ENCODE measurements around the gene CCL1.
"Not testable (repeated sequence)": the region's sequence is repeated elsewhere in the genome, so short reads cannot be mapped to it uniquely, and the experiment has no call there.

The CCL1 gene

DNA sequence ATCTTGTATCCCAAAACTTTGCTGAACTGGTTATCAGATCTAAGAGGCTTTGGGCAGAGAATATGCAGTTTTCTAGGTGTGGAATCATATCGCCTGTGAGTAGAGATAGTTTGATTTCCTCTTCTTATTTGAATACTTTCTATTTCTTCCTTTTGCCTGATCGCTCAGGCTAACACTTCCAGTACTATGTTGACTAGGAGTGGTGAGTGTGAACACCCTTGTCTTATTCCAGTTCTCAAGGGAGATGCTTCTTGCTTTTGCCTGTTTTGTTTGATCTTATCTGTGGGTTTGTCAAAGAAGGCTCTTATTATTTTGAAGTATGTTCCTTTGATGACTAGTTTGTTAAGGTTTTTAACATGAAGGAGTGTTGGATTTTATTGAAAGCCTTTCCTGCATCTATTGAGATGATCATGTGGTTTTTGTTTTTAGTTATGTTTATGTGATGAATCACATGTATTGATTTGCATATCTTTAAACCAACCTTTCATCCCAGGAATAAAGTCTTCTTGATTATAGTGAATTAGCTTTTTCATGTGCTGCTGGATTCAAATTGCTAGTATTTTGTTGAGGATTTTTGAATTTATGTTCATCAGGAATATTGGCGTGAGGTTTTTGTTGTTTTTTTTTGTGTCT lies 23.8 kb downstream of the CCL1 start:
- TF ChIP-seq, protein P1, sequence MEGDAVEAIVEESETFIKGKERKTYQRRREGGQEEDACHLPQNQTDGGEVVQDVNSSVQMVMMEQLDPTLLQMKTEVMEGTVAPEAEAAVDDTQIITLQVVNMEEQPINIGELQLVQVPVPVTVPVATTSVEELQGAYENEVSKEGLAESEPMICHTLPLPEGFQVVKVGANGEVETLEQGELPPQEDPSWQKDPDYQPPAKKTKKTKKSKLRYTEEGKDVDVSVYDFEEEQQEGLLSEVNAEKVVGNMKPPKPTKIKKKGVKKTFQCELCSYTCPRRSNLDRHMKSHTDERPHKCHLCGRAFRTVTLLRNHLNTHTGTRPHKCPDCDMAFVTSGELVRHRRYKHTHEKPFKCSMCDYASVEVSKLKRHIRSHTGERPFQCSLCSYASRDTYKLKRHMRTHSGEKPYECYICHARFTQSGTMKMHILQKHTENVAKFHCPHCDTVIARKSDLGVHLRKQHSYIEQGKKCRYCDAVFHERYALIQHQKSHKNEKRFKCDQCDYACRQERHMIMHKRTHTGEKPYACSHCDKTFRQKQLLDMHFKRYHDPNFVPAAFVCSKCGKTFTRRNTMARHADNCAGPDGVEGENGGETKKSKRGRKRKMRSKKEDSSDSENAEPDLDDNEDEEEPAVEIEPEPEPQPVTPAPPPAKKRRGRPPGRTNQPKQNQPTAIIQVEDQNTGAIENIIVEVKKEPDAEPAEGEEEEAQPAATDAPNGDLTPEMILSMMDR (conservative IDR thresholded peaks at IDR 0.05; ENCODE audit: control insufficient read depth, insufficient read depth, low read depth, low read length) = no peak
- no peak for DNase-seq (ENCODE audit: low read depth)
- H3K4me3 ChIP-seq (ENCODE audit: control insufficient read depth, low read depth, low read length) = no peak overlapping the region

DNA sequence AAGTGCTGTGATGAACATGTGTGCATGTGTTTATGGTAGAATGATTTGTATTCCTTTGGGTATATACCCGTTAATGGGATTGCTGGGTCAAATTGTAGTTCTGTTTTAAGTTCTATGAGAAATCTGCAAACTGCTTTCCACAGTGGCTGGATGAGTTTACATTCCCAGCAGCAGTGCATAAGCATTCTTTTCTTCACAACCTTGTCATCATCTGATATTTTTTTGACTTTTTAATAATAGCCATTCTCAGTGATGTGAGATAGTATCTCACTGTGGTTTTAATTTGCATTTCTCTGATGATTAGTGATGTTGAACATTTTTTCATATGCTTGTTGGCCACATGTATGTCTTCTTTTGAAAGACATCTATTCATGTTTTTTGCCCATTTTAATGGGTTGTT lies 25.3 kb downstream of the CCL1 start:
- H3K4me3 ChIP-seq (ENCODE audit: control insufficient read depth, low read depth, low read length) = no peak overlapping the region
- TF ChIP-seq, protein P1 (conservative IDR thresholded peaks at IDR 0.05; ENCODE audit: control insufficient read depth, insufficient read depth, low read depth, low read length) = no peak
- DNase-seq (ENCODE audit: low read depth) = no peak

DNA sequence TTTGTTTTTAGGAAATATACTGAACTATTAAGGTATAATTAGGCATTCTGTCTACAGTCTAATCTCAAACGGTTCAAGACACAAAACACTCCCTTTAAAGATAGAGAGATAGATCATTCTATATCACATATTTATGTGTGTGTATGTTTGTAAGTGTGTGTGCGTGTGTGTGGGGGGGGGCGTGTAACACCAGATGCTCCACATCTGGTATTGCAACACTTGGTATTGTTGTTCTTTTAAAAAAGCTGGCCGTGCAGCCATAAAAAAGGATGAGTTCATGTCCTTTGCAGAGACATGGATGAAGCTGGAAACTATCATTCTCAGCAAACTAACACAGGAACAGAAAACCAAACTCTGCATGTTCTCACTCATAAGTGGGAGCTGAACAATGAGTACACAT lies 35.5 kb downstream of the CCL1 start:
- not testable (repeated sequence) for H3K4me3 ChIP-seq (ENCODE audit: control insufficient read depth, low read depth, low read length)
- peak; percentile 86 for DNase-seq (ENCODE audit: low read depth)

DNA sequence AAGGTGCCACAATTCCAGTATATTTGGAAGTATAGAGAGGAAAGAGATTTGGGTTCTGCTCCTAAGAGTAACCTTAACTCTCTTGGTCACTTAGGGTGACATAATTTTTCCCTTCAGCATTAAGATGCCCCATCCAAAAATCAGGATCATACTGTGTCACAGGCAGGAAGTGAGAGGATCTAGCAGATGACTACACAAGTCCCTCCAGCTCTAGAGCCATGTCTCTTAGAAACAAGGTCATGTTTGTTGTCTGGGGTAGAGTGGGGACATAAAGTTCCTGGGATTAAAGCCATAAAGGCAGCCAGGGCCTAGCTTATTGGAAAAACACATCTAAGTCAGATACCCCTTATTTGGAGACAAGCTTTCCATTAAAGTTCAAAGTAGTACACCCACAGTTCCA lies 41.1 kb downstream of the CCL1 start:
- no peak overlapping the region for H3K4me3 ChIP-seq (ENCODE audit: control insufficient read depth, low read depth, low read length)
- no peak for DNase-seq (ENCODE audit: low read depth)
- TF ChIP-seq, protein P1 (conservative IDR thresholded peaks at IDR 0.05; ENCODE audit: control insufficient read depth, insufficient read depth, low read depth, low read length) = no peak

DNA sequence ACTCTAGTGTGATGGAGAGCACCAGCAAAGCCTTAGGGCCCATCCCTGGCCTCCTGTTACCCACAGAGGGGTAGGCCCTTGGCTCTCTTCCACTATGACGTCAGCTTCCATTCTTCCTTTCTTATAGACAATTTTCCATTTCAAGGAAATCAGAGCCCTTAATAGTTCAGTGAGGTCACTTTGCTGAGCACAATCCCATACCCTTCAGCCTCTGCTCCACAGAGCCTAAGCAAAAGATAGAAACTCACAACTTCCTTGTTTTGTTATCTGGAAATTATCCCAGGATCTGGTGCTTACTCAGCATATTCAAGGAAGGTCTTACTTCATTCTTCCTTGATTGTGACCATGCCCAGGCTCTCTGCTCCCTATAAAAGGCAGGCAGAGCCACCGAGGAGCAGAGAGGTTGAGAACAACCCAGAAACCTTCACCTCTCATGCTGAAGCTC lies 44.0 kb downstream of the CCL1 start, which contains the start of gene CCL8:
CCL8 (plus strand) TSS at position 397 of the 445 bp plus-strand sequence. CDS start 67 bp downstream, outside the sequence.
- no peak within 1 kb of the TSS for H3K4me3 ChIP-seq (ENCODE audit: control insufficient read depth, low read depth, low read length)
- TF ChIP-seq, protein P1 (conservative IDR thresholded peaks at IDR 0.05; ENCODE audit: control insufficient read depth, insufficient read depth, low read depth, low read length) = no peak
- DNase-seq (ENCODE audit: low read depth) = peak; percentile 43

DNA sequence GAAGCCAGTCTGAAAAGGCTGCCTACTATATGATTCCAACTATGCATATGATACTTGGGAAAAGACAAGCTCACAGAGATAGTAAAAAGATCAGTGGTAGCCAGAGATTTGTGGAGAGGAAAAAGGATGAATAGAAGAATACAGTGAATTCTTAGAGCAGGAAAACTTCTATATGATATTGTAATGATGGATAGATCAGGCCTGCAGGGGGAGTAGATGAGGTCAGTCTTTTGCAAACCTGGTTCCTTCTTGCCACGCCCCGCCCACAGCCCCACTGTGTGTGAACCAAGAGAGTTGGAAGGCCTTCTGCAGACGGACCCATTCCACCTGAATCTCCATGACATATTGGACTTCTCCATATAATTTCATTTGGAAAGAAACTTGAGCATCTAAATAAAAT lies 44.6 kb downstream of the CCL1 start:
- TF ChIP-seq, protein P1 (conservative IDR thresholded peaks at IDR 0.05; ENCODE audit: control insufficient read depth, insufficient read depth, low read depth, low read length) = peak; percentile 12
- no peak overlapping the region for H3K4me3 ChIP-seq (ENCODE audit: control insufficient read depth, low read depth, low read length)
- no peak for DNase-seq (ENCODE audit: low read depth)

DNA sequence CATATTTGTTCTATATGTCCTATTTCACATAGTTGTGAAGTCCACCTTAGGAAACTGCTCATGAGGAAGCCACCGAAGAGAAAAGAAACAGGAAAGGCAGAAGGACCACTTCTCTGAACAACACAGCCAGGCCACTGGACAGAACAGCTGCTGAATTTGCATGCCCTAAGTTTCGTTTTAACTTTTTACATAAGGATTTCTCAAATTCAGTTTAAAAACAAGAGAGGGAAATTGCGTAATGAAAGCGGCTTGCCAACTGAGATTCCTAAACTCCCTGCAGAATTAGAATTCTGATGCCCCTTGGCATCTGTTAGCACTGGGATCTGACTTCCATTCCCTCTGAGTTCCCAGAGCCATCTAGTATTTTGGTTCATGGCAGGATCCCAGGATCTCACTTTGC lies 48.8 kb downstream of the CCL1 start:
- no peak overlapping the region for H3K4me3 ChIP-seq (ENCODE audit: control insufficient read depth, low read depth, low read length)
- TF ChIP-seq, protein P1 (conservative IDR thresholded peaks at IDR 0.05; ENCODE audit: control insufficient read depth, insufficient read depth, low read depth, low read length) = no peak
- DNase-seq (ENCODE audit: low read depth) = peak; percentile 88
